ENCODE results near the gene TSPAN4. TPM values are rescaled to one million over a fixed set of nuclear protein-coding genes. Genes with fewer than 3 reads are reported as not detected.

The TSPAN4 gene
- total and polyA plus RNA-seq, 3 donors from 2014 or later: 47.2 to 87.0 (median 49.1) TPM

GRCh38 chr11:910044-910588 lies 67.5 kb downstream of the TSPAN4 start:
- Histone ChIP-seq H3K27me3 (no peaks in the 10 kb centered on the region), H3K4me3 (peak overlapping the region; percentile 89 to 92), H3K36me3 (ENCODE audit: low read depth, missing control alignments) (no peaks in the 10 kb centered on the region), H3K27ac (peak overlapping the region; percentile 31 to 89), H3K4me1 (peaks cover 15% of the 10 kb centered on the region), H3K9me3 (no peaks in the 10 kb centered on the region)
- no peak for TF ChIP-seq POLR2A (IDR thresholded peaks at IDR 0.05)
- TF ChIP-seq, protein P1, sequence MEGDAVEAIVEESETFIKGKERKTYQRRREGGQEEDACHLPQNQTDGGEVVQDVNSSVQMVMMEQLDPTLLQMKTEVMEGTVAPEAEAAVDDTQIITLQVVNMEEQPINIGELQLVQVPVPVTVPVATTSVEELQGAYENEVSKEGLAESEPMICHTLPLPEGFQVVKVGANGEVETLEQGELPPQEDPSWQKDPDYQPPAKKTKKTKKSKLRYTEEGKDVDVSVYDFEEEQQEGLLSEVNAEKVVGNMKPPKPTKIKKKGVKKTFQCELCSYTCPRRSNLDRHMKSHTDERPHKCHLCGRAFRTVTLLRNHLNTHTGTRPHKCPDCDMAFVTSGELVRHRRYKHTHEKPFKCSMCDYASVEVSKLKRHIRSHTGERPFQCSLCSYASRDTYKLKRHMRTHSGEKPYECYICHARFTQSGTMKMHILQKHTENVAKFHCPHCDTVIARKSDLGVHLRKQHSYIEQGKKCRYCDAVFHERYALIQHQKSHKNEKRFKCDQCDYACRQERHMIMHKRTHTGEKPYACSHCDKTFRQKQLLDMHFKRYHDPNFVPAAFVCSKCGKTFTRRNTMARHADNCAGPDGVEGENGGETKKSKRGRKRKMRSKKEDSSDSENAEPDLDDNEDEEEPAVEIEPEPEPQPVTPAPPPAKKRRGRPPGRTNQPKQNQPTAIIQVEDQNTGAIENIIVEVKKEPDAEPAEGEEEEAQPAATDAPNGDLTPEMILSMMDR (IDR thresholded peaks at IDR 0.05): no peak
- intact Hi-C loops (cut with DNase I; ENCODE audit: low total_unique reads): no loop called here
- 1 to 3% methylated on average over 20 to 38 of the region's 38 CpGs for WGBS, 2 donors
- DNase-seq: peak; percentile 32

GRCh38 chr11:910589-911030 lies 68.0 kb downstream of the TSPAN4 start, which contains the start of gene CHID1:
TSS of gene CHID1 (minus strand) at chr11:910810. CDS start at chr11:904816, 5,994 bp downstream.
- Histone ChIP-seq H3K27ac (peak within 1 kb of the TSS; percentile 83 to 89), H3K4me1 (peaks cover 15% of the 10 kb centered on the region), H3K36me3 (ENCODE audit: low read depth, missing control alignments) (no peaks in the 10 kb centered on the region), H3K4me3 (peak within 1 kb of the TSS; percentile 89 to 92), H3K27me3 (no peaks in the 10 kb centered on the region), H3K9me3 (no peaks in the 10 kb centered on the region)
- intact Hi-C loops (cut with DNase I; ENCODE audit: low total_unique reads): no loop called here
- TF ChIP-seq, protein P1 (IDR thresholded peaks at IDR 0.05): no peak
- peak; percentile 88 for DNase-seq
- WGBS, 2 donors: 0 to 1% methylated on average over 17 to 57 of the region's 59 CpGs

GRCh38 chr11:911031-911889 lies 68.6 kb downstream of the TSPAN4 start:
- Histone ChIP-seq H3K4me1 (peaks cover 15% of the 10 kb centered on the region), H3K27me3 (no peaks in the 10 kb centered on the region), H3K27ac (peak overlapping the region; percentile 83 to 89), H3K9me3 (no peaks in the 10 kb centered on the region), H3K36me3 (ENCODE audit: low read depth, missing control alignments) (no peaks in the 10 kb centered on the region), H3K4me3 (peak overlapping the region; percentile 89 to 92)
- DNase-seq: peak; percentile 53
- intact Hi-C loops (cut with DNase I; ENCODE audit: low total_unique reads): no loop called here
- TF ChIP-seq, protein P1 (IDR thresholded peaks at IDR 0.05): no peak
- no peak for TF ChIP-seq POLR2A (IDR thresholded peaks at IDR 0.05)
- 3 to 7% methylated on average over 13 to 45 of the region's 68 CpGs for WGBS, 2 donors

DNA sequence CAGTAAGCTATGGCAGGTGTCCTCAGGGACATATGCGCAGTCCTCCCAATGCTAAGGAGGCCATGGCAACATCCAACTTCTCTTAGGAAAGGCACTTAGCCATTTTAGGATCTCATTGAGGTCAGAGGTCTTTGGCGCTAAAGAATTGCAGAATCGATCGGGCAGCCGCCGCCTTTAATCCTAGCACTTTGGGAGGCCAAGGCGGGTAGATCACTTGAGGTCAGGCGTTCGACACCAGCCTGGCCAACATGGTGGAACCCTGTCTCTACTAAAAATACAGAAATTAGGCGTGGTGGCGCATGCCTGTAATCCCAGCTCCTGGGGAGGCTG lies 69.2 kb downstream of the TSPAN4 start:
- no peak for DNase-seq
- intact Hi-C loops (cut with DNase I; ENCODE audit: low total_unique reads): no loop called here

More for the DNA sequence above, 69.2 kb downstream of the TSPAN4 start:
- TF ChIP-seq, protein P1 (IDR thresholded peaks at IDR 0.05): no peak
- no peak for TF ChIP-seq POLR2A (IDR thresholded peaks at IDR 0.05)
- WGBS, 2 donors: 57 to 72% methylated on average over 3 to 11 of the region's 11 CpGs
- H3K36me3 ChIP-seq (ENCODE audit: low read depth, missing control alignments): no peaks in the 10 kb centered on the region
- H3K9me3 ChIP-seq: no peaks in the 10 kb centered on the region
- H3K27me3 ChIP-seq: no peaks in the 10 kb centered on the region
- peaks cover 15% of the 10 kb centered on the region for H3K4me1 ChIP-seq
- peak overlapping the region in 1 of 2 donors; percentile 89 for H3K4me3 ChIP-seq
- peak overlapping the region; percentile 83 to 89 for H3K27ac ChIP-seq

All from testis (tissue), 3 donors.